B cell (primary cell): ENCODE measurements around the gene CELA2A. TPM values are rescaled to one million over a fixed set of nuclear protein-coding genes. Genes with fewer than 3 reads are reported as not detected.

Experiments used
- ATAC-seq: fragments of 200-7000 bp; cut with Tn5 transposase; one replicate; pipeline ENCODE4 v1.10.0; 2021; ENCODE audit warnings: low read depth, mild to moderate bottlenecking, moderate number of reproducible peaks, moderate library complexity
- CTCF ChIA-PET: fragments of 350-600 bp; sonication (Branson Sonifier 250); formaldehyde crosslinking; loops from one replicate; lab custom pipeline; 2021; ENCODE audit warnings: antibody characterized with exemption, inconsistent platforms; lab: Charles Lee
- POLR2A ChIA-PET: fragments of 350-600 bp; sonication (Branson Sonifier 250); formaldehyde crosslinking; loops from one replicate; lab custom pipeline; 2021; ENCODE audit warnings: antibody characterized with exemption; lab: Charles Lee
- DNase-seq: peaks from one replicate; pipeline ENCODE4 v3.0.0; 2013
- H2AFZ ChIP-seq: 2 replicates; pipeline ENCODE4 v1.6.1; 2012; ENCODE audit warnings: mild to moderate bottlenecking, low read depth, low read length; ENCODE audit not compliant: insufficient read depth, poor library complexity, severe bottlenecking
- H3K27ac ChIP-seq, 2 donors: 1 replicate in 1 of 2; 2 replicates in 1 of 2; pipeline ENCODE4 v1.5.1; 2012 to 2013; ENCODE audit warnings: low read length in 2 of 2, mild to moderate bottlenecking in 2 of 2, moderate library complexity in 1 of 2
- H3K27me3 ChIP-seq, 4 experiments: fragments of 200-600 bp in 1 of 4; sonication (generic) in 1 of 4; replicated peaks in 1 of 4; 1 replicate in 2 of 4; 2 replicates in 2 of 4; pipeline versions ENCODE4 v1.6.1 to v1.7.0; 2013 to 2016; ENCODE audit warnings: low read length in 3 of 4, mild to moderate bottlenecking in 2 of 4, mixed read lengths in 1 of 4, moderate library complexity in 1 of 4; ENCODE audit not compliant: insufficient read depth in 4 of 4, control insufficient read depth in 3 of 4; ENCODE audit errors: control extremely low read depth in 1 of 4
- H3K36me3 ChIP-seq, 2 experiments: replicated peaks in 1 of 2; 1 replicate in 1 of 2; 2 replicates in 1 of 2; pipeline versions ENCODE4 v1.6.1 to v1.7.1; 2013; ENCODE audit warnings: low read length in 1 of 2; ENCODE audit not compliant: insufficient read depth in 2 of 2, control insufficient read depth in 1 of 2; ENCODE audit errors: control extremely low read depth in 1 of 2, extremely low read depth in 1 of 2
- H3K4me1 ChIP-seq, 2 donors: fragments of 200-600 bp in 1 of 2; sonication (generic) in 1 of 2; 1 replicate in 1 of 2; 2 replicates in 1 of 2; pipeline versions ENCODE4 v1.5.1 to v1.6.1; 2013 to 2017; ENCODE audit warnings: low read length in 2 of 2; ENCODE audit not compliant: control insufficient read depth in 2 of 2, insufficient read depth in 2 of 2
- H3K4me2 ChIP-seq: replicated peaks from 2 replicates; pipeline ENCODE3; 2012; ENCODE audit warnings: mild to moderate bottlenecking, low read depth, low read length; ENCODE audit not compliant: poor library complexity, severe bottlenecking
- H3K4me3 ChIP-seq, 5 experiments: fragments of 200-600 bp in 1 of 5; sonication (generic) in 1 of 5; 1 replicate in 3 of 5; 2 replicates in 2 of 5; pipeline versions ENCODE4 v1.5.1 to v1.7.0; 2011 to 2016; ENCODE audit warnings: low read length in 4 of 5, mild to moderate bottlenecking in 4 of 5, low read depth in 2 of 5, control low read depth in 1 of 5, moderate library complexity in 1 of 5; ENCODE audit not compliant: insufficient read depth in 1 of 5; ENCODE audit errors: control extremely low read depth in 1 of 5, extremely low read depth in 1 of 5
- H3K79me2 ChIP-seq: fragments of 200-600 bp; sonication (generic); one replicate; pipeline ENCODE4 v1.6.0; 2016; ENCODE audit warnings: low read length; ENCODE audit not compliant: control insufficient read depth, insufficient read depth
- H3K9ac ChIP-seq: fragments of 200-600 bp; sonication (generic); 2 replicates; pipeline ENCODE4 v1.6.1; 2017; ENCODE audit warnings: mild to moderate bottlenecking, low read length, moderate library complexity
- H3K9me3 ChIP-seq, 3 donors: one replicate each; pipeline versions ENCODE4 v1.6.1 to v1.7.1; 2013; ENCODE audit warnings: low read length in 2 of 3; ENCODE audit not compliant: control insufficient read depth in 2 of 3, insufficient read depth in 1 of 3; ENCODE audit errors: control extremely low read depth in 1 of 3
- H4K20me1 ChIP-seq: 2 replicates; pipeline ENCODE4 v1.6.0; 2012; ENCODE audit warnings: mild to moderate bottlenecking, low read length; ENCODE audit not compliant: insufficient read depth, control insufficient read depth, poor library complexity, severe bottlenecking
- H3K27ac Mint-ChIP-seq: one replicate; pipeline ENCODE4 v1.8.0; 2021; ENCODE audit warnings: mixed read lengths
- H3K27me3 Mint-ChIP-seq: one replicate; pipeline ENCODE4 v1.8.0; 2021; ENCODE audit warnings: mixed read lengths
- H3K4me1 Mint-ChIP-seq: one replicate; pipeline ENCODE4 v1.8.0; 2021; ENCODE audit warnings: mixed read lengths
- H3K4me3 Mint-ChIP-seq: one replicate; pipeline ENCODE4 v1.8.0; 2021; ENCODE audit warnings: mixed read lengths
- H3K9me3 Mint-ChIP-seq: one replicate; pipeline ENCODE4 v1.8.0; 2022; ENCODE audit warnings: mixed read lengths; ENCODE audit not compliant: insufficient read depth
- EZH2 ChIP-seq: IDR thresholded peaks from 2 replicates; pipeline ENCODE4 v1.6.1; 2012; ENCODE audit warnings: borderline replicate concordance, low read depth, mild to moderate bottlenecking, moderate library complexity, low read length; ENCODE audit not compliant: insufficient read depth, poor library complexity, severe bottlenecking
- WGBS: methylation state at CpG from one replicate; pipeline ENCODE4 v1.1.5; 2013; ENCODE audit warnings: missing lambda C conversion rate; ENCODE audit not compliant: insufficient coverage; 5-methylcytosine and 5-hydroxymethylcytosine counted together
- intact Hi-C: fragments of 100-400 bp; cut with micrococcal nuclease; formaldehyde crosslinking; loops from one replicate; pipeline ENCODE4 v1.10.0; 2022
- polyA plus RNA-seq: library from polyadenylated mRNA; depleted of rRNA; stranded (reverse); fragments of >200 nt; gene quantifications from 2 replicates; pipeline ENCODE4 v1.2.3, GENCODE V29; 2012
- total RNA-seq, 2 donors: library from RNA; stranded (reverse); fragments of 120-200 nt in 1 of 2; gene quantifications; 1 replicate in 1 of 2; 2 replicates in 1 of 2; pipeline versions ENCODE4 v1.2.3 to v1.2.4, GENCODE V29; 2013 to 2022
- TF ChIP-seq, protein P1 (sequence below): fragments of 200-600 bp; IDR thresholded peaks from one replicate; pipeline ENCODE4 v1.8.0; 2022; ENCODE audit warnings: antibody characterized with exemption, mild to moderate bottlenecking

CELA2A gene
- total and polyA plus RNA-seq, 2 donors (not counting 1 experiment from before 2014, with no cell fraction given): not detected

- Histone ChIP-seq H3K4me1 (no peaks in the 10 kb centered on the region), H4K20me1 (no peaks in the 10 kb centered on the region), H3K9me3 (no peaks in the 10 kb centered on the region), H3K9ac (no peak overlapping the region), H3K36me3 (peaks cover 6 to 37% of the 10 kb centered on the region in 2 experiments), H3K4me2 (no peak overlapping the region), H3K79me2 (no peaks in the 10 kb centered on the region), H3K27me3 (no peaks in the 10 kb centered on the region), H2AFZ (no peak overlapping the region), H3K4me3 (no peak overlapping the region), H3K27ac (no peak overlapping the region)
- intact Hi-C loops: no loop called here
- H3K4me3 Mint-ChIP-seq: no peak overlapping the region
- no peaks in the 10 kb centered on the region for H3K4me1 Mint-ChIP-seq
- ChIA-PET POLR2A (no interaction called here), CTCF (no interaction called here)
- no peak for DNase-seq
- TF ChIP-seq, protein P1, sequence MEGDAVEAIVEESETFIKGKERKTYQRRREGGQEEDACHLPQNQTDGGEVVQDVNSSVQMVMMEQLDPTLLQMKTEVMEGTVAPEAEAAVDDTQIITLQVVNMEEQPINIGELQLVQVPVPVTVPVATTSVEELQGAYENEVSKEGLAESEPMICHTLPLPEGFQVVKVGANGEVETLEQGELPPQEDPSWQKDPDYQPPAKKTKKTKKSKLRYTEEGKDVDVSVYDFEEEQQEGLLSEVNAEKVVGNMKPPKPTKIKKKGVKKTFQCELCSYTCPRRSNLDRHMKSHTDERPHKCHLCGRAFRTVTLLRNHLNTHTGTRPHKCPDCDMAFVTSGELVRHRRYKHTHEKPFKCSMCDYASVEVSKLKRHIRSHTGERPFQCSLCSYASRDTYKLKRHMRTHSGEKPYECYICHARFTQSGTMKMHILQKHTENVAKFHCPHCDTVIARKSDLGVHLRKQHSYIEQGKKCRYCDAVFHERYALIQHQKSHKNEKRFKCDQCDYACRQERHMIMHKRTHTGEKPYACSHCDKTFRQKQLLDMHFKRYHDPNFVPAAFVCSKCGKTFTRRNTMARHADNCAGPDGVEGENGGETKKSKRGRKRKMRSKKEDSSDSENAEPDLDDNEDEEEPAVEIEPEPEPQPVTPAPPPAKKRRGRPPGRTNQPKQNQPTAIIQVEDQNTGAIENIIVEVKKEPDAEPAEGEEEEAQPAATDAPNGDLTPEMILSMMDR: no peak
- TF ChIP-seq EZH2: no peak
- WGBS: 100% methylated on average over 4 of the region's 5 CpGs
- no peak overlapping the region for H3K27ac Mint-ChIP-seq
- H3K27me3 Mint-ChIP-seq: no peaks in the 10 kb centered on the region
- no peak for ATAC-seq
- no peaks in the 10 kb centered on the region for H3K9me3 Mint-ChIP-seq
Measured at GRCh38 chr1:15492596-15492995, 36.1 kb downstream of the CELA2A start.

- WGBS: 98% methylated on average over 8 of the region's 9 CpGs
- POLR2A ChIA-PET: no interaction called here
Measured at GRCh38 chr1:15493869-15494390, 37.4 kb downstream of the CELA2A start.

More at GRCh38 chr1:15493869-15494390, 37.4 kb downstream of the CELA2A start:
- H3K4me3 Mint-ChIP-seq: no peak overlapping the region
- H3K4me1 Mint-ChIP-seq: no peaks in the 10 kb centered on the region
- Histone ChIP-seq H3K9ac (no peak overlapping the region), H3K27ac (no peak overlapping the region), H3K4me1 (no peaks in the 10 kb centered on the region), H3K27me3 (no peaks in the 10 kb centered on the region), H3K9me3 (peaks cover 0 to 3% (median 0%) of the 10 kb centered on the region in 3 donors), H3K79me2 (no peaks in the 10 kb centered on the region), H2AFZ (no peak overlapping the region), H3K4me3 (no peak overlapping the region), H3K36me3 (peaks cover 6 to 40% of the 10 kb centered on the region in 2 experiments), H3K4me2 (no peak overlapping the region), H4K20me1 (no peaks in the 10 kb centered on the region)
- DNase-seq (no peak), ATAC-seq (no peak)
- H3K27ac Mint-ChIP-seq: no peak overlapping the region
- CTCF ChIA-PET: no interaction called here
- intact Hi-C loops: no loop called here
- H3K9me3 Mint-ChIP-seq: no peaks in the 10 kb centered on the region
- H3K27me3 Mint-ChIP-seq: no peaks in the 10 kb centered on the region
- no peak for TF ChIP-seq EZH2
- TF ChIP-seq, protein P1: no peak
